GM21619 (cell line): Measurements from ENCODE around the gene SMCO3.
A peak's percentile ranks its signal among the peaks of the same experiment; 100 is the strongest.

ENCODE experiments used
- ATAC-seq: cut with Tn5 transposase; IDR thresholded peaks from one replicate; pipeline ENCODE4 v1.9.1; 2021; ENCODE audit not compliant: unreplicated experiment

Gene SMCO3

DNA sequence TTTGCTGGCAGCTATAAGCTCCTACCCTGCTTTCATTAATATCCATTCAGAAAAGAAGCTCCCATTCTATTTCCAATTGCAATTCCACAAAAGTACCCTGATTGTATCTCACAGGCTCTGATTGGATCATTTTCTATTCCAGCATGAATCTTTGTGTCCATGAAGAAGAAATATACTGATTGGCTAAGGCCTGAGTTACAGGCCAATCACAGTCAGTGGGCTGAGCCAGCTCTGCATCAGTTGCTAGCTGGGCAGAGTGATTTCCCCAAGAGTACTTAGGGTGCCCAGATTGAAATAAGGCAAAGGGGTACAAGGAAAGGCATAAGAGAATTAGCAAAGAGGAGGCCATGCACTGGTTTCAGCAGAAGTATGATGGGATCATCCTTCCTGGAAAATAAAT, 14.9 kb upstream of the SMCO3 start:
- ATAC-seq, result peak; percentile 72

DNA sequence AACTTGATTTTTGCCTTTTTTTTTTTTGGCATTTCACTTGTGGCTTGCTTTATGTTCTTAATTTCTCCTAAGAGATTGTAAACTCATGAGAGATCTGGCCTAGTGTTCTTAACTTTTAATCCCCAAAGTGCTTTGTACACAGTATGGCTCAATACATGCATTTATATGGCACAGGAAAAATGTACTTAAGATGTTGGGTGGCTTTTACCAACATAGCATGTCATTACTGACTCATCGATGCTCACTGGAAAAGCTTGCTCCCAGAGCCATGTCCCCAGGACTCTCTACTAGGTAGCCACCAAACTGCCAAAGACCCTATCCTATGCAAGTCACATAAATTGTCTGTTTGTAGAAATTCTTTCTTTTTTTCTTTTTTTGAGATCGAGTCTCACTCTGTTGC, 13.1 kb upstream of the SMCO3 start:
- ATAC-seq, result no peak

DNA sequence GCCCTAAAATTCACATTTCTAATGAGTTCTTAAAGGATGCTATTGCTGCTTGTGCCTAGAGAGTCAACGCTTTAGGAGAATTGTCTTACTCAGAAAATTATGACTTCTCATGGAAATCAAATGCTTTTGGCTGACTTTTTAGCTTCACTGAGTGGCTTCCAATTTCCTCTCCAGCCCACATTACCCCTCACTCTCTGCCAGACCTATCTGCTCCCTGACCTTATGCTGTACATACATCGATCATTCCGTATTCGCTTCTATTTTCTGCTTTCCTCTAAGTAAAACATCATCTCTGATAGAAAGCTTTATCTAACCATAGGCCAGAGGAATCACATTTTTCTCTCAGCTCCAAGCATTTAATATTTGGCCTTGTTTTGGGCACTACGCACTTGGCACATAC, 12.5 kb upstream of the SMCO3 start:
- ATAC-seq, result no peak

DNA sequence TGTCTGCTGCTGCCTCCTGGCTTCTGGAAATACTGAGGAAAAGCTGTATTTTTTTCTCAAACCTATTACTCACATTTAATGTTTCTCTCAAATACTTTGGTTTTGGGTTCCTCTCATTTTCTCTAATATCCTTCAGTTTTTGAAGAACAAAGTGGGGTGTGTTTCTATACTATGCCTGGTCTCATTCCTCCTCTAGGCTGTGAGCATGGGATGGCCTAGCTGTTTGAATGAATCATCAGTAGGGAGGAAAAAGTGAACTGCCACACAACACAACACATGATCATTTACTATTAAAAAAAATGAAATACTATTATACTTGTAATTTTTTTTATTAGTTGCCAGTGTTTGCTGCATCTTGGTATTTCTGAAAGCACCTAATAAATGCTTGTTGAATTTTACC, 11.3 kb upstream of the SMCO3 start:
- no peak for ATAC-seq

DNA sequence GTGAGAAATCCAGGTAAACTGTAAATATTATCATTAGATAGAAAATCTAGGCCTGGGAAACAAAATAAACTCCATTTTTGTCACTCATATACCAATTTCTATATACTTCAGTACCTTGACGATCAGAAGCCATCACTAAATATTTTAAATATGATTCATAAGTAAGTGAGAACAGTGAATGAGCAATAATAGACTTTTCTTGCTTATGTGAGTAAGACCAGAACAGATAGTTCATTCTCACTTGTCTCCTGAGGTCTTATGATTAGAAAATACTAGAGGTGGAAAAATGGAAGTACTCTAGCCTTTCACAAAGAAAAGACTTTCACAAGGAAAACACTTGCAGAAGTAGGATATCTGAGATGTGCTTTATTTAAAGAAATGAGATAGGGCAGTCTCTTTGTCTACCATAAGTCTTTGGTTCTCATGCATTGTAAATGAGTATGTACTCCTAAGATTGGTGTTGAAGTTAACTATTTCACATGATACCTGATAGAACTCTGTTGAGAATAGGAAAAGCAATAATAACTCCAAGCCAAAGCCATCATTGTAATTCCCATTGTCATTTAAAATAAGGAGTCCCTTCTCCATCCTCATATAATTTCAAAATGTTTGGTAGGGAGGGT, 10.1 kb upstream of the SMCO3 start:
- ATAC-seq, result no peak

DNA sequence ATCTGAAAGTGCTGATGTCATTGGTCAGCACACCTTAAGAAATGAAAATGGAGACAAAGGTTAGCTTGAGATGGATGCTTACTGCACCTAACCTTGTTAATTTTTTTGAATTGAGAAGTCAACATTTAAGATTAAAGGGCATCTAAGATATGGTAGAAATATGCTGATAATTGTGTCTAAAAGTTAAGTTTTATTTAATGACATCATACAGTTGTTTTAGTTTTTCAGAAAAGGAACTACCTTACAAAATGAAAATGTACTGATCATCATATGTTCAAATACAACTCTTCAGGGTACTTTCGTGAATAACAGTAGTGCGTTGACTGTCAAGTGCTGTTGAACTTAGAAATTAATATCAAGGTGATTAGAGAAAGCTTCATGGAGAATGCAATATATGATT, 2.5 kb downstream of the SMCO3 start:
- ATAC-seq, result no peak

DNA sequence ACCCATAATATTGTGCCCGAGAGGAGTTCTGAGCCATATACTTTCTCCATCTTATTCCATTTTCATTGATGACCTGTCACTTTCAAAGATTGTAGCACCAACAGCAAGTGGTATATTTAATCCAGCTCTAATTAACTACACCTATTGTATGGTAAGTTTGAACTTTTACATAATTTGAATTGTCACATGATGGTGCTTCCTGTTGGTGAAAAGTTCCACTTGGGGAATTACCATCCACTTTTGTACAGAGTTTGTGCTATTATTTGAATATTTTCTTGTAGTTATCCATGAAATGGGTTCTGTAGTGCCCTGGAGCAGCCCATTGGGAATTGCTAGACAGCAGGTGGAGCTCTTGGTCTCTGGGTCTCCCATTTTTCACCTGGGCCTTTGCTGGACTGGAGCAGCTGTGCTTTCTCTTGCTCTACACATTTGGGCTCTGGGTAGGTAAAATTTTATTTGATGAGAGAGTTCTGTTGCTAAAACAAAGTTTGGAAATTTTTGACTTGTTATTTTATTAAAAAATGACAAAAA, 3.0 kb downstream of the SMCO3 start:
- ATAC-seq, result no peak

DNA sequence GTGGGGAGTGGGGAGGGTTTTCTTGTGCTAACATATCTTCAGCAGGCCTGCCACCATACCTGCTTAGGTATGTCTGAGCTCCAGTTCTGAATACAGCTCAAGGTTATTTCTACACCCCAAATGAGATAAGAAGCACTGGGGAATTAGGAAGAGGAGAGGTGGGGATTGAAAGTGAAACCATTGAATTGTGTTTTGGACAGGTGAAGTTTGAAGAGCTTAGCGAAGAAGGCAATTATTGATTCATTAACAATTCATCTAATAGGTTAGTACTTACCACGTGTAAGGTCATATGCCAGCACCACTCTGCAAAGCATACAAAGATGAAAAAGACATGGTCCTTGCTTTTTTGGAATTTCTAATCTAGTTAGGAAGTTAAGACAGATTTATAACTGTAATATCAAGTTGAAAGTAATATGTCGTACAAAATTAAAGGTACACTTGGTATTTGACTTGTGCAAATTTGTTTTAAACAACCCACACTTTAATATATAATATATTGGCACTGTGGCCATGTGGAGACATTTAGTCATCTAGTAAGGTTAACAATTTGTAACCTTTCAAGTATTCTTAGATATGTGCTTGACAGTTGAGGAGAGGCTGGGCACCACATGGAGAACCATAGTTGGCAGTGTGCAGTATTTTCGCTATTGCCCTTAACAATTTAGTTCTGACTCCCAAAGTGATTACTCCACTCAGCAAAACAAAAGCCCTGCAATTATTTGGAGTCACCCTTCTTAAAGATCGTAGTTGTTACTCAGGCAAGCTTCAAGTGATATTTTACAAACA, 3.6 kb downstream of the SMCO3 start:
- no peak for ATAC-seq

DNA sequence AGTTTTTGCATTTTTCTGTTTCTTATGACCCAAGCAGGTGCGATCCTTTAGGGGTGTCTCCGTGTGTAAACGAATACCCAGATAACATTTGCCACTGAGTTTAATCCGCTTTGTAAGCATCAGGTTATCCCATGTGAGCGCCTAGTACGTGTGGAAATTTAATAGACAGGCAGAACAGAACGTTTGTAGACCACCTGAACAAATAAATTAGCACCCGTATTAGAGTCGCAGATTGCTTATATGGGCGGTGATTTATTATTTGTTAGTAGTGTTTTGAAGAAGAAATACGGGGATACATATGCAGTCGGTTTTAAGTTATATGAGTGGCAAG, 10.2 kb downstream of the SMCO3 start:
- peak; percentile 22 for ATAC-seq

DNA sequence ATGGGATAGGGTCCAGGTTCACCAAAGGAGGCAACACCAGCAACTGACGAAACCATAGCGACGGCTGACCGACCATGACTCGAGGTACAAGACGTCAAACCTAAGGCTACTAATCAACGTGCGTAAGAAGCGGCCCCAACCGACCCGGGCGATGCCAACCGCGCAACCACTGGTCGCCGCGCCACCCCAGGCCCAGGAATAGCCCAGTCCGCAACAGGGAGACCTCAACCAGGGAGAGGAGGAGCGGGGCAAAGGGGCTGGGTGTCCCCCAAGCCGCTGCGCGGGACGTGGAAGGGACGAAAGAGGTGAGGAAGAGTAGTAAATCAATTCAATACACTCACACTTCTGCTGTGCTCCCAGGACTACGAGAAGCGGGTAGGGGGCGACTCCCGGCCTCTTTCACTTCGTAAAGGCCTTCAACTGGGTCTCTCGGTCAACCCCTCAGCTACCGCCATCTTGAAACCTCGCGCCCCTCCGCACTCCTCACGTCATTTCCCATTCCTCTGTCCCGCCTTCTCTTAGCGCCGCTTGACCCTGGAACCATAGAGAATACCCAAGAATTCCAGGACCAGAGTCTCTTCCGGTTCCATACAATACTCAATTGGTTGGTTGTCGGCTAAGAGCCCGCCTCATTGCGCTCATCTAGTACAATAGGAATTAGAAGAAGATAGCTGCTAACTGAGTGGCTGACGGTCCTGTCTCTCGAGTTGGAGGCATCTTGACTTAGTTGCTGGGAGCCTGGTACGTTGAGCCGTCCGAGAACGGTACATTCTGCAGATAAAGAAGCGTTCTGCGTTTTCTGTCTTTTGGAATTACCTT, 10.8 kb downstream of the SMCO3 start, which contains the start of the genes C12orf60 and WBP11:
TSS of gene C12orf60 (plus strand) at position 660 of the 819 bp plus-strand sequence. CDS start 19,266 bp downstream, outside the sequence.
TSS of gene WBP11 (minus strand) at position 468 of the 819 bp plus-strand sequence. CDS start 2,095 bp downstream, outside the sequence.
- ATAC-seq, result peak; percentile 100

DNA sequence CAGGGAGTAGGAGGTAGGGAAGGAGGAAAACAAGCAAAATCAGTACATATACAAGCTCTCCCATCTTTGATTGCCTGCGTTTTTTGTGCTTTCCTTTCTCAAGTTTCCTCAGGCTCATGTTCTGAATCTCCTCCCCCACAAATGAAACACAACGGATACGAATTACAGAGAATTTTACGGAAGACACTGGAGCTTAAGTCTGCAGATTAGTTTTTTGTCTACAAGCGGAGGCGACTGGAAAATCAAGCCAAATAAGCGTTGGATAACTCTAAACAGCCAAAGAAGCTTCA, 11.3 kb downstream of the SMCO3 start:
- ATAC-seq, result no peak

DNA sequence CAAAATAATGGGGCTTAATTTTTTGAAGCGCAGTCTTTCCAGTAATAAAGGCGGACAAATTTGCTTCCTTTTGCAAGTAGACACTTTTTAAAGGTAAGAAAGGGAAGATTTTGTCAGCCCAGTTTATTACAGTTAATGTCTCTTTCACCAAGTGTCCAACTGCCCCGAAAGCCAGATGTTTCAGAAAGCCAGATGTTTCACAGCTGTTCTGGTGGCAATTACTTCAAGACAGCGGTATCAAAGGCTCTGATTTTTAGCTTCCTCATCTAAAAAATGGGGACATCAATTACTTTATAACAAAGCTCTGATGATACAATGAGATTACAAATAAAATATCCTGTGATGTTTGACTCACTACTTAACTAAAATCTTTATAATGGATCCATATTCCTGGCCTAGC, 11.7 kb downstream of the SMCO3 start:
- ATAC-seq, result no peak

DNA sequence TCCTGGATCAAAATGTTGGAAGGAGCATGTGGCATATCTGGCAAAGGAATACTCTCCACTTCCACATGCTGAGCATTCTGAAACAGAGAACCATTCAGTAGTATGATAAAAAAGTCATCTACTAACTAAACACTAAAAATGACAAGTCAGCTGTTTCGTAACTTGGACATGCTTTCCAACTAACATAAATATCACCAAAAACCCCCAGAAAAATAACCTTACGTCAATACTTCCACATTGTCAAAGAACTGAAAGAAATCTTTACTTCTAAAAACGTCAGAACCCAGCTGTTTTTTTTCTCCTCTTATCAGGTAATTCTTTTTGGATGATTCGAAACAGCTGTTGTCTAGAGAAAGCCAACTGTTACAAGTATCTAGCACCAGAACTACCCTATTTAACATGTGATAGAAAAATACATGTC, 18.9 kb downstream of the SMCO3 start:
- ATAC-seq, result no peak

DNA sequence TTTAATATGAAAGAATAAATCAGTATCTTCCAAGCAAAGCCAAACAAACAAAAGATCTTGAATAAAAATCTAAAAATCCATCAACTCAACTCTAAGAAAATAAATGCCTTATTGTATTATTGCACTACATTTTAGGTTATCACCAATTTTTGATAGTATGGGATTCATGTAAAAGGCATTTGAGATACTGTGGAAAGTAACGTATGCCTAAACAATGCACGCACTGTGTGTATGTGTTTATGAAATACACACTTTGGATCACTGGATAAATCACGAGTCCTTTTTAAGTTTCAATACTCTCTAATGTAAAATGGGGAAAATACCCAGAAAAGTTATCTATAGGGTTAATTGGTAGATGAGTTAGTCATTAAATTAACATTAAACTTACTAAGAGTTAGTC, 28.4 kb downstream of the SMCO3 start:
- ATAC-seq, result no peak

DNA sequence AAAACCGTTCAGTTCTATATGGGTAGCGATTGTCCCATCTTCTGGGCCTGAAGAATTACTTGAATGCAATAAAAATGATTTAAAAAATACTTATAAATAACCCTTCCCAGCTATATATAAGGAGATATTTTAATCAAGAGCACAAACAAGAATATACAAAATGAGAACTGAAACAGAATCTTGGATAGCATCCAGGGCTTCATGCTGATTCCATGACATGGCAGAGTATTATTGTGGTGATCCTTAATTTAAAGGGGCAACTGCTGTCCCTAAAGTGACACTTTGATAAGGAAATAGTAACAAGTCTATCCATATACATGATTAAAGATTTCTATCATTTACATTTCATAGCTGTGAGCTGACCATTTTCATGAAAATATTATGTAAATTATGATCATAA, 29.5 kb downstream of the SMCO3 start:
- no peak for ATAC-seq

DNA sequence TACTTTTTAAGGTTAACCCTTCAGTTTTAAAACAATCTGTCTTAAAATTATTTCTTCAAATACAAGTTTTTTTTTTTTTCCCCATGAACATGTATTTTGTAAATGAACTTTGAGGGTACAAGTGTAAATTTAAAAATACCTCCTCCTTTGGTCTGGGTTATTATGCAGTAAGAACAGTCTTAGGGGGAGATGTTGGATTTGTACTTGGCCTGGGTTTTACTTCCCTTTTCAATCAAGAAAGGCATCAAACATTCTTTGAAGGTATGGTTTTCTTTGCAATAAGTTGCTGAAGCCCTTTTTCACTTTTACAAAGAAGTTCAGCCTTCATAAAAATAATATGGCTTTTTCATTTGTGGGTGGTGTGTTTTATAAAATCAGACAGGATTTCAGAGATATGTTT, 31.2 kb downstream of the SMCO3 start:
- no peak for ATAC-seq

DNA sequence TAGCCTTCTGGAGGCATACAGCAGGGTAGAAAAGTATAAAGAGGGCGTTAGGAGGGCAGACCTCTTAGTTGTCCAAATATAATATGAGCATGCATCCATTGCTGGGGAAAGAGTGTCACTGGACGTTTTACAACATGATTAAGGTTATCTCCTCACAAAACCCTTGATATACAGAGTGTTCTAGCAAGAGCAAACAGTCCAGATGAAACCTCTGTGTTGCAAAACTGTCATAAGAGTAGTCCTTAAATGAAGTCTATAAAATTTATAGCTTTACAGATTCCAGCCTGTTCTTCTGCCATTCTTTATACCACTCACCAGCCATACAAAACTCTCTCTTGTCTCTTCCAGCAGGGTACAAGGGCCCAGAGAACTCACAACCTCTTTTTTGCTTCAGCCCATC, 32.4 kb downstream of the SMCO3 start:
- no peak for ATAC-seq

DNA sequence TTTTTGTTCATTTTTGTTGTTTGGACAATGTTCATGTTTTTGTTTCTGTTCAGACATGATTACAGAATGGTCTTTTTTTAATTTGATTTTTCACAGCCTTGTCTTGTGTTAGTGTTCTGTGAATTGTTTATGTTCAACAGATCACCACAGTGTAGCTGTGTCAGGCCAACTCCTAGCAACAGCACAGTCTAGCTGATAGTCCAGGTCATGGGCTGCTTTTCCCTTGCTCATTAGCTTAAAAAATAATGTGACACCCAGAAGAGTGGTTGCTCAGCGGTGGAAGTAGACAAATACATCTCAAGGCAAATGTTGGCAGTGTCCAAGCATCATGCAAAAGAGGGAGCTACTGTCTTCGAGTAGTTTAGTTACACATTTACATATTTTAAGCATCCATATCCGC, 33.1 kb downstream of the SMCO3 start:
- no peak for ATAC-seq

DNA sequence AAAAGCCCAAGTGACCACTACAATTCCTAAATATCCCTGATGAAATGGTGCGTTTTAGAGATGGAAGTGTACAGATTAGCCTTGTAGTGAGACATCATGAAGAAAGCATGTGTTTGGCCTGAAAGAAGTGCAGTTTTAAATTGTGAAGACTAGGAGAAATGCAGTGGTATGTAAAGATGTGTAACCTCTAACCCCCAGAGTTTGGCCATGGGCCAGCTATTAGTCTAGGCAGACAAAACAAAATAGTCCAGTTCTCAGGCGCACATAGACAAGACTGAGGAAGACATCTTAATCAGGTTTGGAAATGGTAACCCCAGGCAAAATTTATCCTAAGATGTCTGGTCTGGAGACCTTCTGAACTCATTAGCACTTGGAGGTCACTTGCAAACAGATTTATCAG, 34.1 kb downstream of the SMCO3 start:
- no peak for ATAC-seq

DNA sequence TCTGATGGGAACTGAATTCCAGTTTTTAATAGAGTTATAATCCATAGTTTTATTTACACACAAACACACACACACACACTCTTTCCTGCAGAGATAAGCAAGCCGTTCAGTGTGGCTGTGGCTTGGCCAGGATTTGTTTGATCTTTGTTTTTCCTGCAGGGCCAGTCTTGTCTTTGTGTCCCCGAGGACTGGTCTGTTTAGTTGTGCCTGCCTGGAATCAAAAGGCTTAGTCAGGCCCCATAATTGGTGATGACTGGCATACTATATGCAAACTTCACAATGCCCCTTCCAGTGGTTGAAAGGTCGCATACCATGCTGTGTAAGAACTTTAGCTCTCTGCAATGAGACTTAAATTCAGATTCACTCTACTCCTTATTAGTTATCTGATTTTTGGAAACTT, 36.7 kb downstream of the SMCO3 start:
- no peak for ATAC-seq

DNA sequence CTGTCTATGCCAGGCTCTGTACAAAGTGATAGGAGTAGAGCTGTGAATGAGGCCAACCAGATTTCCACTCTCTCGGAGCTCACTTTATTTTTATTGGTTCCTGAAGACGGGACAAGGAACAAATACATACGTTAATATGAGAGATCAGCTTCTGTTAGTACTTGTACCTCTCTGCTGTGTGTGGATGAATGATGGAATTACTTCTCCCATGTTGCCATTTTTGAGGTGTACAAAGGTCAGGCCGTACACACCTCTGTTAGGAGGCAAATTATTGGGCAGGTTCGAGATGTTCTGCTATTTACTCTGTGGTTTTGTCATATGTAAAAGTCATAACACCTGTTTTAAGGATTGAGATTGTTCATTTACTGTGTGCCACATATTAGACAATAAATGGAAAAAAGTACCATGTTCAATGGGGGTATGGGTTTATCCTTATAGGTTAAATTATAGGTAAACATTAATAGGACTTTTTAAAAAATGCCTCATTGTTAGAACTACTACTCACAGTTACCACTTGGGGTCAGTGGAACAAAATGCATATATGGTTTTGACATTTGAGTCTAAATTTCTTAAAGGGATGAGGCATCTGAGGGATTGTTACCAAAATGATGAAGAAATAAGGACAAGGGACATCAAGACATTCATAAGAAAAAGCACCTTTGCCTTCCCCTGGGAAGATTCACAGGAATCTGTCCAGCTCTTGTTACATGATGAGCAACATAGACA, 37.6 kb downstream of the SMCO3 start:
- no peak for ATAC-seq
